TTC549 (cell line): ENCODE results near the gene ERF.
"Not testable (repeated sequence)": the region's sequence is repeated elsewhere in the genome, so short reads cannot be mapped to it uniquely, and the experiment has no call there.

Source experiments
- FAIRE-seq: peaks from 2 replicates; lab custom pipeline; 2012; peaks lifted over from hg19 to GRCh38; lab: Jason Lieb, UNC

Gene ERF

GRCh38 chr19:42275103-42275502, 20.2 kb upstream of the ERF start:
- FAIRE-seq, result no peak

GRCh38 chr19:42274065-42274682, 19.2 kb upstream of the ERF start:
- FAIRE-seq, result no peak

- FAIRE-seq, result no peak
These were observed 18.6 kb upstream of the ERF start for GRCh38 chr19:42273407-42274064.

GRCh38 chr19:42272989-42273406, 18.1 kb upstream of the ERF start:
- FAIRE-seq, result no peak

GRCh38 chr19:42272535-42272897, 17.6 kb upstream of the ERF start:
- no peak for FAIRE-seq

GRCh38 chr19:42271861-42272534, 17.1 kb upstream of the ERF start:
- no peak for FAIRE-seq

- no peak for FAIRE-seq
These were observed 16.1 kb upstream of the ERF start for GRCh38 chr19:42271045-42271419.

- no peak for FAIRE-seq
These were observed 15.6 kb upstream of the ERF start for GRCh38 chr19:42270346-42271044.

GRCh38 chr19:42269478-42270345, 14.8 kb upstream of the ERF start:
- no peak for FAIRE-seq

- peak; percentile 97 for FAIRE-seq
These were observed 14.0 kb upstream of the ERF start, which contains the start of gene CIC for GRCh38 chr19:42268704-42269477. CIC (plus strand) TSS chr19:42269252; CDS start chr19:42271784, 2,532 bp downstream.

- FAIRE-seq, result peak; percentile 92
These were observed 13.3 kb upstream of the ERF start for GRCh38 chr19:42268142-42268703.

GRCh38 chr19:42267644-42268141, 12.8 kb upstream of the ERF start:
- no peak for FAIRE-seq

GRCh38 chr19:42266928-42267603, 12.1 kb upstream of the ERF start:
- not testable (repeated sequence) for FAIRE-seq

- not testable (repeated sequence) for FAIRE-seq
These were observed 11.2 kb upstream of the ERF start for GRCh38 chr19:42266105-42266504.

- FAIRE-seq, result no peak
These were observed 6.8 kb upstream of the ERF start for GRCh38 chr19:42261763-42262162.

GRCh38 chr19:42257842-42258241, 2.9 kb upstream of the ERF start:
- not testable (repeated sequence) for FAIRE-seq

GRCh38 chr19:42255766-42256745, 1.1 kb upstream of the ERF start:
- FAIRE-seq, result no peak

- FAIRE-seq, result no peak
These were observed 659 bp downstream of the ERF start for GRCh38 chr19:42254089-42254849.
